ENCODE results near the gene OR5AS1. TPM values are rescaled to one million over a fixed set of nuclear protein-coding genes. Genes with fewer than 3 reads are reported as not detected.
"Not testable (repeated sequence)": the region's sequence is repeated elsewhere in the genome, so short reads cannot be mapped to it uniquely, and the experiment has no call there.

Gene OR5AS1
- total and polyA plus RNA-seq, 7 donors: not detected

DNA sequence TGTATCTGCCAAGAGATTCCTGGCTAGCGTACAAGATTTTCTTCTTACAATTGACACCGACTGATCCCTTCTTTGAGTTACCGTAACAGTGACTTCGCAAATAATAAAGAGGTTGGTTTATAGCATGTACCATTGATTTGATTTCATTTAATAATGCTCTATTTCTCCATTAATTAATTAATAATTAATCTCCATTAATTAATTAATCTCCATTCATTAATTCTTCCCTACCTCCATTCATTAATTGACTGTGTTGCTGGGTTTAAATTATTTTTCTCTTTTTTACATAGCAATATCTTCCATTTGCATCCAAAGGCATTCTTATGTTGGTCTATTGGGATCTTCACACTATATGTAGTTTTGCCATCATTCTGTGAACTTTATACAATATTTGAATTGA, 21.0 kb downstream of the OR5AS1 start:
- Histone ChIP-seq H3K4me3 (no peak overlapping the region), H3K27me3 (no peaks in the 10 kb centered on the region), H3K27ac (no peak overlapping the region), H3K36me3 (no peaks in the 10 kb centered on the region), H3K9me3 (no peaks in the 10 kb centered on the region), H3K4me1 (no peaks in the 10 kb centered on the region)
- TF ChIP-seq POLR2A (IDR thresholded peaks at IDR 0.05) (no peak), EP300 (IDR thresholded peaks at IDR 0.05) (no peak), POLR2AphosphoS5 (IDR thresholded peaks at IDR 0.05) (no peak)
- TF ChIP-seq, protein P1, sequence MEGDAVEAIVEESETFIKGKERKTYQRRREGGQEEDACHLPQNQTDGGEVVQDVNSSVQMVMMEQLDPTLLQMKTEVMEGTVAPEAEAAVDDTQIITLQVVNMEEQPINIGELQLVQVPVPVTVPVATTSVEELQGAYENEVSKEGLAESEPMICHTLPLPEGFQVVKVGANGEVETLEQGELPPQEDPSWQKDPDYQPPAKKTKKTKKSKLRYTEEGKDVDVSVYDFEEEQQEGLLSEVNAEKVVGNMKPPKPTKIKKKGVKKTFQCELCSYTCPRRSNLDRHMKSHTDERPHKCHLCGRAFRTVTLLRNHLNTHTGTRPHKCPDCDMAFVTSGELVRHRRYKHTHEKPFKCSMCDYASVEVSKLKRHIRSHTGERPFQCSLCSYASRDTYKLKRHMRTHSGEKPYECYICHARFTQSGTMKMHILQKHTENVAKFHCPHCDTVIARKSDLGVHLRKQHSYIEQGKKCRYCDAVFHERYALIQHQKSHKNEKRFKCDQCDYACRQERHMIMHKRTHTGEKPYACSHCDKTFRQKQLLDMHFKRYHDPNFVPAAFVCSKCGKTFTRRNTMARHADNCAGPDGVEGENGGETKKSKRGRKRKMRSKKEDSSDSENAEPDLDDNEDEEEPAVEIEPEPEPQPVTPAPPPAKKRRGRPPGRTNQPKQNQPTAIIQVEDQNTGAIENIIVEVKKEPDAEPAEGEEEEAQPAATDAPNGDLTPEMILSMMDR (IDR thresholded peaks at IDR 0.05): no peak
- intact Hi-C loops (cut with DNase I): no loop called here
- no peak for DNase-seq
- 71 to 73% methylated on average over 4 of the region's 4 CpGs for WGBS, 2 donors

DNA sequence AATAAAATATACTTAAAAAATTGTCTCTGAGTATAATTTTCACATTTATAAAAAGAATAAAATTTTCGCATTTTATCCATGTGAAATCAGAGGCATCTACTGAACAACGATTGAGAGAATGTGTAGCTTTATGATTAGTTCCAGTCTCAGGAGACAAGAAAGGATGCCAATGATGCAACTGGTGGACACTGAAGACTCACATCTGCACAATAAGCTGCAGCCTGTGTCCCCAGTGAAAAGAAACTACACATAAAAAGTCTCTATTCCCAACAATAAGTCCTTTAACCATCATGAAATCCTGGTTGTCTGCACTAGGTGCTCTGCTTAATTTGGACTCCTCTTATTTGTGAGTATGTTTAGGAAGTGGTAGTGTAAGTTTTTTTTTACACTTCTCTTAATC, 22.0 kb downstream of the OR5AS1 start:
- Histone ChIP-seq H3K36me3 (no peaks in the 10 kb centered on the region), H3K4me1 (no peaks in the 10 kb centered on the region), H3K27me3 (no peaks in the 10 kb centered on the region), H3K27ac (no peak overlapping the region), H3K9me3 (no peaks in the 10 kb centered on the region), H3K4me3 (no peak overlapping the region)
- no peak for DNase-seq
- no peak for TF ChIP-seq EP300 (IDR thresholded peaks at IDR 0.05)
- TF ChIP-seq, protein P1 (IDR thresholded peaks at IDR 0.05): no peak
- TF ChIP-seq POLR2A (IDR thresholded peaks at IDR 0.05): no peak
- no peak for TF ChIP-seq POLR2AphosphoS5 (IDR thresholded peaks at IDR 0.05)
- intact Hi-C loops (cut with DNase I): no loop called here
- WGBS, 2 donors: 81 to 89% methylated on average over 2 of the region's 2 CpGs

DNA sequence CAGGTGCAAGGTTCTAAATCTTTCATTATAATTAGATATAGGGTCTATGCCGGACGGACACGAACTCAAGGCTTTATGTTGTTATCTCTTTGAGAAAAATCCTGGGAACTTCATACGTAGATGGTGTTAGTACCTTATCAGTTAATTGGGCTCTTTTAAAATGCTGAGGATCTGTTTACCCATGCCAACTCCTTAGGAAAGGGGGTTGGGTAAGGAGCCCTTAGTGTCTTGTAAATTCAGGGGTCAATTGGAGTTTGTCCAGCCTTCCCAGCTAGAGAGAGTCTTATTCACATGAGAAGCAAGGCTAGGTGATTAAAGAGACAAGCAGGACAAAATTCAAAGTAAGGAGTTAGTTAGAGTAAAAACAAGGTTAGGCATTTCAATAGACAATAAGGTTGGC, 28.9 kb downstream of the OR5AS1 start:
- DNase-seq; H3K36me3 ChIP-seq; H3K4me1 ChIP-seq; H3K27me3 ChIP-seq; H3K4me3 ChIP-seq; H3K9me3 ChIP-seq; intact Hi-C loops (cut with DNase I); H3K27ac ChIP-seq: not testable (repeated sequence)
- WGBS, 2 donors: 40 to 57% methylated on average over 4 of the region's 4 CpGs

DNA sequence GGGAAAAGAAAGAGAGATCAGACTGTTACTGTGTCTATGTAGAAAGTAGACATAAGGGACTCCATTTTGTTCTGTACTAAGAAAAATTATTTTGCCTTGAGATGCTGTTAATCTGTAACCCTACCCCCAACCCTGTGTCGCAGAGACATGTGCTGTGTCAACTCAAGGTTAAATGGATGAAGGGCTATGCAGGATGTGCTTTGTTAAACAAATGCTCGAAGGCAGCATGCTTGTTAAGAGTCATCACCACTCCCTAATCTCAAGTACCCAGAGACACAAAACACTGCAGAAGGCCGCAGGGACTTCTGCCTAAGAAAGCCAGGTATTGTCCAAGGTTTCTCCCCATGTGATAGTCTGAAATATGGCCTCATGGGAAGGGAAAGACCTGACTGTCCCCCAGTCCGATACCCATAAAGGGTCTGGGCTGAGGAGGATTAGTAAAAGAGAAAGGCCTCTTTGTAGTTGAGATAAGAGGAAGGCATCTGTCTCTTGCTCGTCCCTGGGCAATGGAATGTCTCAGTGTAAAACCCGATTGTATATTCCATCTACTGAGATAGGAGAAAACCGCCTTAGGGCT, 30.3 kb downstream of the OR5AS1 start:
- intact Hi-C loops (cut with DNase I); H3K4me3 ChIP-seq; H3K4me1 ChIP-seq; H3K9me3 ChIP-seq; H3K36me3 ChIP-seq; DNase-seq; H3K27me3 ChIP-seq; H3K27ac ChIP-seq: not testable (repeated sequence)
- WGBS, 2 donors: 43 to 70% methylated on average over 7 of the region's 7 CpGs

DNA sequence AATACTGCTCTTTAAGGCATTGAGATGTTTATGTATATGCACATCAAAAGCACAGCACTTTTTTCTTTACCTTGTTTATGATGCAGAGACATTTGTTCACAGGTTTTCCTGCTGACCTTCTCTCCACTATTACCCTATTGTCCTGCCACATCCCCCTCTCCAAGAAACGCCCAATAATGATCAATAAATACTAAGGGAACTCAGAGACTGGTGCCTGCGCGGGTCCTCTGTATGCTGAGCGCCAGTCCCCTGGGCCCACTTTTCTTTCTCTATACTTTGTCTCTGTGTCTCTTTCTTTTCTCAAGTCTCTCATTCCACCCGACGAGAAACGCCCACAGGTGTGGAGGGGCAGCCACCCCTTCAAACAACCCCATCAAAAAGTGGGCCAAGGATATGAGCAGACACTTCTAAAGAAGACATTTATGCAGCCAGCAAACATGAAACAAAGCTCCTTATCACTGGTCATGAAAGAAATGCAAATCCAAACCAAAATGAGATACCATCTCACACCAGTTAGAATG, 30.9 kb downstream of the OR5AS1 start:
- DNase-seq; H3K4me3 ChIP-seq; H3K27ac ChIP-seq; H3K27me3 ChIP-seq; H3K36me3 ChIP-seq; H3K9me3 ChIP-seq; H3K4me1 ChIP-seq; intact Hi-C loops (cut with DNase I): not testable (repeated sequence)
- WGBS, 2 donors: 74 to 82% methylated on average over 7 of the region's 7 CpGs

- WGBS, 2 donors: 31 to 60% methylated on average over 2 of the region's 2 CpGs
- DNase-seq: no peak
- Histone ChIP-seq H3K27me3 (no peaks in the 10 kb centered on the region), H3K36me3 (no peaks in the 10 kb centered on the region), H3K9me3 (no peaks in the 10 kb centered on the region), H3K27ac (no peak overlapping the region), H3K4me3 (no peak overlapping the region), H3K4me1 (no peaks in the 10 kb centered on the region)
- TF ChIP-seq, protein P1 (IDR thresholded peaks at IDR 0.05): no peak
- TF ChIP-seq POLR2A (IDR thresholded peaks at IDR 0.05): no peak
- TF ChIP-seq POLR2AphosphoS5 (IDR thresholded peaks at IDR 0.05): no peak
- no peak for TF ChIP-seq EP300 (IDR thresholded peaks at IDR 0.05)
- intact Hi-C loops (cut with DNase I): no loop called here
Observed at GRCh38 chr11:56066980-56067379, 39.5 kb downstream of the OR5AS1 start.

Other genes starting within 250 kb of the OR5AS1 start
- gene OR5D14, start 232.1 kb upstream of the OR5AS1 start, total RNA-seq: not detected
- not detected for gene OR5D14, start 232.1 kb upstream of the OR5AS1 start, polyA plus RNA-seq
- gene OR5L1, start 216.3 kb upstream of the OR5AS1 start, total RNA-seq: not detected
- gene OR5L1, start 216.3 kb upstream of the OR5AS1 start, polyA plus RNA-seq: not detected
- not detected for gene OR5D18, start 208.0 kb upstream of the OR5AS1 start, total RNA-seq
- not detected for gene OR5D18, start 208.0 kb upstream of the OR5AS1 start, polyA plus RNA-seq
- not detected for gene OR5L2, start 200.4 kb upstream of the OR5AS1 start, total RNA-seq
- not detected for gene OR5L2, start 200.4 kb upstream of the OR5AS1 start, polyA plus RNA-seq
- gene OR5D16, start 188.9 kb upstream of the OR5AS1 start, total RNA-seq: not detected
- not detected for gene OR5D16, start 188.9 kb upstream of the OR5AS1 start, polyA plus RNA-seq
- not detected for gene TRIM51, start 144.4 kb upstream of the OR5AS1 start, total RNA-seq
- not detected for gene TRIM51, start 144.4 kb upstream of the OR5AS1 start, polyA plus RNA-seq
- not detected for gene OR5W2, start 113.1 kb upstream of the OR5AS1 start, total RNA-seq
- gene OR5W2, start 113.1 kb upstream of the OR5AS1 start, polyA plus RNA-seq: not detected
- gene OR5I1, start 91.3 kb upstream of the OR5AS1 start, total RNA-seq: not detected
- not detected for gene OR5I1, start 91.3 kb upstream of the OR5AS1 start, polyA plus RNA-seq
- not detected for gene OR10AG1, start 57.7 kb upstream of the OR5AS1 start, total RNA-seq
- gene OR10AG1, start 57.7 kb upstream of the OR5AS1 start, polyA plus RNA-seq: not detected
- gene OR5F1, start 33.0 kb upstream of the OR5AS1 start, total RNA-seq: not detected
- not detected for gene OR5F1, start 33.0 kb upstream of the OR5AS1 start, polyA plus RNA-seq
- not detected for gene OR8I2, start 65.7 kb downstream of the OR5AS1 start, total RNA-seq
- gene OR8I2, start 65.7 kb downstream of the OR5AS1 start, polyA plus RNA-seq: not detected
- gene OR8H2, start 76.0 kb downstream of the OR5AS1 start, total RNA-seq: not detected
- gene OR8H2, start 76.0 kb downstream of the OR5AS1 start, polyA plus RNA-seq: not detected
- not detected for gene OR8H3, start 94.7 kb downstream of the OR5AS1 start, total RNA-seq
- gene OR8H3, start 94.7 kb downstream of the OR5AS1 start, polyA plus RNA-seq: not detected
- not detected for gene OR8J3, start 112.5 kb downstream of the OR5AS1 start, total RNA-seq
- gene OR8J3, start 112.5 kb downstream of the OR5AS1 start, polyA plus RNA-seq: not detected
- not detected for gene OR8K5, start 132.7 kb downstream of the OR5AS1 start, total RNA-seq
- not detected for gene OR8K5, start 132.7 kb downstream of the OR5AS1 start, polyA plus RNA-seq
- not detected for gene OR5J2, start 149.0 kb downstream of the OR5AS1 start, total RNA-seq
- gene OR5J2, start 149.0 kb downstream of the OR5AS1 start, polyA plus RNA-seq: not detected
- gene OR5T2, start 206.6 kb downstream of the OR5AS1 start, total RNA-seq: not detected
- gene OR5T2, start 206.6 kb downstream of the OR5AS1 start, polyA plus RNA-seq: not detected
- not detected for gene OR5T3, start 224.6 kb downstream of the OR5AS1 start, total RNA-seq
- gene OR5T3, start 224.6 kb downstream of the OR5AS1 start, polyA plus RNA-seq: not detected
- gene OR5T1, start 246.5 kb downstream of the OR5AS1 start, total RNA-seq: not detected
- gene OR5T1, start 246.5 kb downstream of the OR5AS1 start, polyA plus RNA-seq: not detected